ENCODE data around the gene ALDH1A3. TPM values are rescaled to one million over a fixed set of nuclear protein-coding genes. Genes with fewer than 3 reads are reported as not detected.

Gene ALDH1A3
- polyA plus RNA-seq, 1 of the 3 experiments (the other 2 are of a cell fraction) = 4.4 TPM

GRCh38 chr15:100898661-100899462, 19.2 kb downstream of the ALDH1A3 start:
- Histone ChIP-seq H3K9me2 (no peaks in the 10 kb centered on the region), H3K27ac (ENCODE audit: low read depth in 2 of 2, low read length in 1 of 2) (peak overlapping the region in 1 of 2 experiments; percentile 64; a peak in 1 of 4 replicates), H3K4me3 (ENCODE audit: low read depth in 2 of 2, low read length in 1 of 2) (no peak overlapping the region), H2AFZ (ENCODE audit: low read depth) (no peak overlapping the region), H3K79me2 (ENCODE audit: insufficient read depth) (no peaks in the 10 kb centered on the region), H3K36me3 (replicated peaks in 1 of 2; ENCODE audit: control insufficient read depth in 1 of 2, insufficient read depth in 2 of 2, low read length in 1 of 2) (no peaks in the 10 kb centered on the region), H3K27me3 (ENCODE audit: insufficient read depth) (no peaks in the 10 kb centered on the region), H3K4me2 (no peak overlapping the region), H3K4me1 (ENCODE audit: control insufficient read depth in 1 of 2, insufficient read depth in 2 of 2, low read depth in 1 of 2, low read length in 1 of 2) (peaks cover 12 to 52% of the 10 kb centered on the region in 2 experiments), H3K9me3 (no peaks in the 10 kb centered on the region), H4K20me1 (ENCODE audit: insufficient read depth) (no peaks in the 10 kb centered on the region), H3F3A (replicated peaks; ENCODE audit: insufficient read depth) (peaks cover 7% of the 10 kb centered on the region), H3K9ac (no peak overlapping the region)
- TF ChIP-seq GABPA (IDR thresholded peaks at IDR 0.05; ENCODE audit: low read depth) (no peak), RAD21 (IDR thresholded peaks at IDR 0.05; ENCODE audit: low read length) (no peak), FOXJ3 (CRISPR knock-in tag; IDR thresholded peaks at IDR 0.05) (no peak), USF1 (IDR thresholded peaks at IDR 0.05; ENCODE audit: borderline replicate concordance, low read depth) (no peak), ZBTB33 (IDR thresholded peaks at IDR 0.05; ENCODE audit: borderline replicate concordance, low read depth) (no peak), ELF1 (IDR thresholded peaks at IDR 0.05) (no peak), TEAD4 (IDR thresholded peaks at IDR 0.05; ENCODE audit: borderline replicate concordance, insufficient read depth) (no peak), PBX3 (IDR thresholded peaks at IDR 0.05) (no peak), CHD2 (IDR thresholded peaks at IDR 0.05; ENCODE audit: low read length, partially characterized antibody) (no peak), CTCF (IDR thresholded peaks at IDR 0.05) (no peak)
- 91% methylated on average over 11 of the region's 11 CpGs for WGBS (ENCODE audit: low lambda C conversion rate)
- no peak for DNase-seq
- ChIA-PET POLR2A (no interaction called here), CTCF (interaction anchor here (1.2 to 2.4 kb wide), 7 partner anchors 9 to 272 kb away, joined by 3 to 7 read pairs (median 4); no protein-coding TSS in a partner anchor)
